ENCODE measurements around the gene DNAL1.
A peak's percentile ranks its signal among the peaks of the same experiment; 100 is the strongest.
"Not testable (repeated sequence)": the region's sequence is repeated elsewhere in the genome, so short reads cannot be mapped to it uniquely, and the experiment has no call there.

DNAL1 gene

GRCh38 chr14:73644531-73645247 lies at the start of gene DNAL1:
TSS of gene DNAL1 (plus strand) at chr14:73644986. CDS start at chr14:73645040, 54 bp downstream.
- peak; percentile 72 to 84 for DNase-seq (ENCODE audit: low read depth in 2 of 2, low spot score in 1 of 2)

GRCh38 chr14:73599499-73599898 lies 45.3 kb upstream of the DNAL1 start:
- DNase-seq (ENCODE audit: low read depth in 2 of 2, low spot score in 1 of 2): no peak

GRCh38 chr14:73602994-73603393 lies 41.8 kb upstream of the DNAL1 start:
- DNase-seq (ENCODE audit: low read depth in 2 of 2, low spot score in 1 of 2): no peak

DNA sequence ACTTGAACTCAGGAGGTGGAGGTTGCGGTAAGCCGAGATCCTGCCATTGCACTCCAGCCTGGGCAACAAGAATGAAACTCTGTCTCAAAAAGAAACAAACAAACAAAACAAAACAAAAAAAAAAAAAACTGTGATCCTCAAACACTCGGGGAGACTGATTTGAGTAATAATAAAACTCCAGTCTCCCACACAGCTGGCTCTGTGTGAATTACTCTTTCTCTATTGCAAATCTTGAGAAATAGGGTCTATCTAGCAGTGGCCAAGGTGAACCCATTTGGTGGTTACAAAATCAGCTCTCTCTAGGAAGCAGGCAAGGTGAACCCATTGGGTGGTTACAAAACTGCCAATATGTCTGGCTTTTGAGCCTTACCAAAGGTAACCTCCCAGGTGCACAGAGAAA lies 38.5 kb upstream of the DNAL1 start:
- no peak for DNase-seq (ENCODE audit: low read depth in 2 of 2, low spot score in 1 of 2)

- no peak for DNase-seq (ENCODE audit: low read depth in 2 of 2, low spot score in 1 of 2)
Observed at GRCh38 chr14:73607241-73607640, 37.5 kb upstream of the DNAL1 start.

- no peak for DNase-seq (ENCODE audit: low read depth in 2 of 2, low spot score in 1 of 2)
Observed at GRCh38 chr14:73610687-73611086, 34.1 kb upstream of the DNAL1 start.

DNA sequence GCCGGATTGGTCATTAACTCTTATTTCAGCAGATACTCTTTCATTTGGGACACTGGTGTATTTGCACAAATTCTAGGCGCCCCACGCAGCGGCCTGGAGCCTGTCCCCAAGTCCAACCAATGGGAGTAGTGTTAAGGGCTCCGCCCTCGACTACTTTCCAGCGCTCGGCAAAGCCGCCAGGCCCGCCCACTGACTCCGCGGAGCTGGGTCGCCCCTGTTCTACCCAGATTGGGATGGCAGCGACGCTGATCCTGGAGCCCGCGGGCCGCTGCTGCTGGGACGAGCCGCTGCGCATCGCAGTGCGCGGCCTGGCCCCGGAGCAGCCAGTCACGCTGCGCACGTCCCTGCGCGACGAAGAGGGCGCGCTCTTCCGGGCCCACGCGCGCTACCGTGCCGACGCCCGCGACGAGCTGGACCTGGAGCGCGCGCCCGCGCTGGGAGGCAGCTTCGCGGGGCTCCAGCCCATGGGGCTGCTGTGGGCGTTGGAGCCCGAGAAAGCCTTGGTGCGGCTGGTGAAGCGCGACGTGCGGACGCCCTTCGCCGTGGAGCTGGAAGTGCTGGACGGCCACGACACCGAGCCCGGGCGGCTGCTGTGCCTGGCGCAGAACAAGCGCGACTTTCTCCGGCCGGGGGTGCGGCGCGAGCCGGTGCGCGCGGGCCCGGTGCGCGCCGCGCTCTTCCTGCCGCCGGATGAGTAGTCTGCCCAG lies 32.3 kb upstream of the DNAL1 start, which contains the start of gene ACOT6:
ACOT6 (plus strand) TSS at position 179 of the 707 bp plus-strand sequence; CDS start at position 234, 55 bp downstream.
- peak in 1 of 2 donors; percentile 33 for DNase-seq (ENCODE audit: low read depth in 2 of 2, low spot score in 1 of 2)

- DNase-seq (ENCODE audit: low read depth in 2 of 2, low spot score in 1 of 2): no peak
Observed at GRCh38 chr14:73613046-73613383, 31.8 kb upstream of the DNAL1 start.

- DNase-seq (ENCODE audit: low read depth in 2 of 2, low spot score in 1 of 2): no peak
Observed at GRCh38 chr14:73613419-73613963, 31.3 kb upstream of the DNAL1 start.

GRCh38 chr14:73616831-73617230 lies 28.0 kb upstream of the DNAL1 start:
- no peak for DNase-seq (ENCODE audit: low read depth in 2 of 2, low spot score in 1 of 2)

DNA sequence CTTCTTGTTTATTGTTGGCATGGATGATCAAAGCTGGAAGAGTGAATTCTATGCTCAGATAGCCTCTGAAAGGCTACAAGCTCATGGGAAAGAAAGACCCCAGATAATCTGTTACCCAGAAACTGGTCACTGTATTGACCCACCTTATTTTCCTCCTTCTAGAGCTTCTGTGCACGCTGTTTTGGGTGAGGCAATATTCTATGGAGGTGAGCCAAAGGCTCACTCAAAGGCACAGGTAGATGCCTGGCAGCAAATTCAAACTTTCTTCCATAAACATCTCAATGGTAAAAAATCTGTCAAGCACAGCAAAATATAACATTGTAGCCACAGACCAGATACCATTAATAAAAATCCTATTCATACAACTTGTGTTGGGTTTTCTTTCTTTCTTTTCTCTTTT lies 25.3 kb upstream of the DNAL1 start:
- no peak for DNase-seq (ENCODE audit: low read depth in 2 of 2, low spot score in 1 of 2)

DNA sequence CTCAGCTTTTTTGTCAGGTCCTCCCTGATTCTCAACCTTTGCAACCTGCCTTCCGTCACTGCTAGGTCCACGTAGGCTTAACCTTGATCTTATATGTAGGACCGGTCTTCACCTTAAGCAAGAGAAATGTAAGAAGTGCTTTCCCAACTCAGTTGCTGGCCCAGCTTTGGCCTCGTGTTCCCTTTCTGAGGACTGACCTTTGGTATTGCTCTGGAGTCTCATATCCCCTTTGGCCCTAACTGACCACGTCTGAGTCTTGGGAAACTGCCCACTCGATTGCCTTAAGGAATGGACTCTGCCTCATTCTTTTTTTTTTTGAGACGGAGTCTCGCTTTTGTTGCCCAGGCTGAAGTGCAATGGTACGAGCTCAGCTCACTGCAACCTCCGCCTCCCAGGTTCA lies 24.5 kb upstream of the DNAL1 start:
- no peak for DNase-seq (ENCODE audit: low read depth in 2 of 2, low spot score in 1 of 2)

DNA sequence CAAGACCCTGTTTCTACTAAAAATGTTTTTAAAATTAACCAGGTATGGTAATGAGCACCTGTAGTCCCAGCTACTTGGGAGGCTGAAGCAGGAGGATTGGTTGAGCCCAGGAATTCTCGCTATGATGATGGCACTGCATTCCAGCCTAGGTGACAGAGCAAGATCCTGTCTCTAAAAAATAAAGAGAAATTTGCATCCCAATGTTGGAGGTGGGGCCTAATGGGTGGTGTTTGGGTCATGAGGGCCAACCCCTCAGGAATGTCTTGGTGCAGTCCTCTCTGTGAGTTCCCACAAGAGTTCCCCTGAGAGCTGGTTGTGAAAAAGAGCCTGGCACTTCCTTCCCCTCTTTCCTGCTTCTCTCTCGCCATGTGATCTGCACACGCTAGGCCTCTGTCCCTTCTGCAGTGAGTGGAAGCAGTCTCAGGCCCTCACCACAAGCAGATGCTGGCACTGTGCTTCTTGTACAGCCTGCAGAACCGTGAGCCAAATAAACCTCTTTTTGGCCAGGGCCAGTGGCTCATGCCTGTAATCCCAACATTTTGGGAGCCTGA lies 21.2 kb upstream of the DNAL1 start:
- no peak for DNase-seq (ENCODE audit: low read depth in 2 of 2, low spot score in 1 of 2)

DNA sequence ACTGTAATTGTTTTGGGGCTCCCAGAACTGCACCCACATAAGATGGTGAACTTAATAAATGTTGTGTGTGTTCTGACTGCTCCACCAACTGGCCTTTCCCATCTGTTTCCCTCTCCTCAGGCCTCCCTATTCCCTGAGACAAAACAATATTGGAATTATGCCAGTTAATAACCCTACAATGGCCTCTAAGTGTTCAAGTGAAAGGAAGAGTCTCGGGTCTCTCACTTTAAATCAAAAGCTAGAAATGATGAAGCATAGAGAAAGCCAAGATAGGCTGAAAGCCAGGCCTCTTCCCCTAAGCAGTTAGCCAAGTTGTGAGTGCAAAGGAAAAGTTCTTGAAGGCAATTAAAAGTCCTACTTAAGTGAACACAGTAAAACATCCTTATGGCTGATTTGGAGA lies 19.1 kb upstream of the DNAL1 start:
- no peak for DNase-seq (ENCODE audit: low read depth in 2 of 2, low spot score in 1 of 2)

DNA sequence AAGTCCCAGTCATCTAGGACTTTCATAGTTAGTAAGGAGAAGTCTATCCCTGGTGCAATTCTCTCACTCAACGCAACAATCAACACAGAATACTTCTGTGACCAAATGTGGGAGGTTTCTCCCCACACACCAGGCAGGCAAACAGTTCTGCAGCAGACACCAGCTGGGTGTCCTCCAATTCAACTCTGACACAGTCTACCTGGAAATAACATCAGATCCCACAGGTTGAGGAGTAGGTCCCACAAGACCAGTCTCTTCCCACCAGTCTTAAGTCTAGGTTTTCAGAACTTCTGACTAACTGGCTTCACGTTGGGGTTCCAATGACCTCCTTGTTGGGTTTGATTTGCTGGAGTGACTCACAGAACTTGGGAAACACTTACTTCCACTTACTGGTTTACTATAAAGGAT lies 17.6 kb upstream of the DNAL1 start:
- no peak for DNase-seq (ENCODE audit: low read depth in 2 of 2, low spot score in 1 of 2)

DNA sequence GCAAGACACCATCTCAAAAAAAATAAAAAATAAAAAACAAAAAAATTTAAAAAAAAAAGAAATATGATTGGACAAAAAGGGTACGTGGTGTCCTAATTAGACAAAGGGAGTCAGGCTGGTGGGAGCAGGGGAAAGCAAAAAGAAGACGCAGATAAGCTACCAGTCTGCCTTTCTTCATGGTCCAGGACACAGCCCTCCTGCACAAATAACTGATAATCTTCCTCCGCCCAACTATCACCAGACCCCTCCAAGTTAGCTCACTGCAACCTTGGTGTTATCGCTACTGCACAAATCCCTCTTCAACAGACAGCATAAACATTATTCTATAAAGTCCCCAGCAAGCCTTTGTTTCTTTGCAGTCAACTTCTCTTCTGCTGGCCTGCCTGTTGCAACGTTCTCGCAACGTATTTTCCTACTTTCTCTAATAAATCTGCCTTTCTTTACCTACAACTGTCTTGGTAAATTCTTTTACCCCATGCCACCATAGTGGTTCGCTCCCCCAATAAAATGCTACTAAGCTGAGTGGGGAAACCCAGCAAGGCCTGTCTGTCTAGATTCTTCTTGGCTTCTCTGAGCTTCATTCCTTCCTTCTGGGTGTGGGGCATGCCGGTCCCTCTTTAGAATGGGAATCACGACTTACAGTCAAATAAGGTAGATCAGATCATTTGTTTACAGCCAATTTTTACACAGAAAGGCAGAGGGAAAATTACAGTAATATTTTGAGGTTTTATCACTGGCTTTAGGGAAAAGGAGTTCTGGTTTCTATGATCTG lies 14.6 kb upstream of the DNAL1 start:
- no peak for DNase-seq (ENCODE audit: low read depth in 2 of 2, low spot score in 1 of 2)

DNA sequence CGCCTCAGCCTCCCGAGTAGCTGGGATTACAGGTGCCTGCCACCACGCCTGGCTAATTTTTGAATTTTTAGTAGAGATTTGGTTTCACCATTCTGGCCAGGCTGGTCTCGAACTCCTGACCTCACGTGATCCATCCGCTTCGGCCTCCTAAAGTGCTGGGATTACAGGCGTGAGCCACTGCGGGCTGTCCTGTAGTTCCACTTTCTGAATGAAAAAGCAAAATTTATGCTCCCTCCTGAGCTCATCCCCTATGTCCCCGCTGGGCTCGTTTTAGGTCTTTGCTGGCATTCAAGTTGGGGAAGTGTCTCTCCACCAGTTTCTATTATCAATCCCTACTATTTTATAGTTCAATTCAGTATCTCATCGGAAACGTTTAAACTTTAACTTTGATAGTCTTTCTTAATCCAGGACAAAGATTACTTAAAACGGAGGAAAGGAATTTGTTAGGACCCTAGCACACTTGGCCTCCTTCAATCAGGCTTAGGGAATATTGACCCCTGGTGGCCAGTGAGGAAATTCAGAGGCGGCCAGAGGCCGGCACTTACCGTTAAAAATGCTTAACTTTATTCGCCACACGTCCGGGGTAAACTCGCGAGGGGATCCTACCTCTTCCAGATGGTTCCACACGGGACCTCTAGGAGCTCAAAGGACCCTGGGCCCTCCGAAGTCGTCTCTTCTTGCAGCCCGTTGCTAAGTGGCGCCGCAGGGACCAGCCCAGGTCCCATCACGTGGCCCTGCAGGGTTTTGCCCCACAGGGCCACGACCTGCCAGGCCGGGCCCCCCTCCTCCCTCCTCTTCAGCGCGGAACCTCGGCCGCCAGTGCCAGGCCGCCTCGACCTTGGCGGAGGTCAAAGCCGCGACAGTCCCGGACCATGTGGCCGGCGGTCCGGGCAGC lies 11.4 kb upstream of the DNAL1 start:
- peak in 1 of 2 donors; percentile 28 for DNase-seq (ENCODE audit: low read depth in 2 of 2, low spot score in 1 of 2)

DNA sequence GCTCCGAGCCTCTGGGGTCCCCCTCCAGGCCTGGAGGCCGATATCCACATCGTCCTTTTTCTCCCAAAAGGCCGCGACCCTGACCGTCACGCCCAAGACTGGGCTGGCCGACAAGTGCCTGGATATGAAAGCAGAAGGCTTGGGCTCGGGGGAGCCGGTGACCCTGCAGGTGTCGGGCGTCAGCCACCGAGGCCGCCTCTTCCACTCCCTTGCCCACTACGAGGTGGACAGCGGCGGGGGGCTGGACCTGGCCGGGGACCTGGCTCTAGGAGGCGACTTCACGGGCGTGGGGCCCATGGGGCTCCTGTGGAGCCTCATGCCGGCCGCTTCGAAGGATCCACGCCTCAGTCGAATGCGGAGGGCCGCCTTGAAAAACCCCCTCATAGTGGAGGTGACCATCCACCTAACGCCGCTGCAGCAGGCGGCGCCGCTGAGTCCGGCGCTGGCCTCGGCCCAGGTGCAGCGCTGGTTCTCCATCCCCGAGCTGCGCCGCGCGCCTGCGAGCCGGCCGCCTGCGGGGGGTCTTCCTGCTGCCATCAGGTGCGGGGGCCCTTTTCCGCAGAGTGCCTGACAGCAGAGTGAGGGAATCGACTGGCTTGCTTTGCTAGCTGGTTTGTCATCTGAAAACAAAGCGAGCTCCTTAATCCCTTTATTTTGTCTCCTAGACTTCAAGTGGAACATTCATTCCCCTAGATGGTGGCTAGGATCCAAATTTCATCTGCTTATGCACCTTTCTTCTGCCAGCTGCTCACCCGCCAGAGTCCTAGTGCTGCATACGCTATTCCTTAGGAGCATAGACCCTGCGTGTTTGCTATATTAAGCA lies 10.6 kb upstream of the DNAL1 start:
- DNase-seq (ENCODE audit: low read depth in 2 of 2, low spot score in 1 of 2): no peak

- not testable (repeated sequence) for DNase-seq (ENCODE audit: low read depth in 2 of 2, low spot score in 1 of 2)
Observed at GRCh38 chr14:73636355-73636754, 8.4 kb upstream of the DNAL1 start.

Data from stimulated activated CD8-positive, alpha-beta memory T cell treated with anti-CD3 and anti-CD28 coated beads, Interleukin-4, amount 100 ng/mL, for 4 hours (primary cell).